Stimulated activated CD8-positive, alpha-beta memory T cell treated with anti-CD3 and anti-CD28 coated beads, Interleukin-7, amount 100 ng/mL, for 24 hours (primary cell): Measurements from ENCODE around the gene TEX22.

ENCODE experiments used
- DNase-seq: peaks from one replicate; pipeline ENCODE4 v3.0.0-alpha.2; 2020; ENCODE audit warnings: low read depth

The TEX22 gene

DNA sequence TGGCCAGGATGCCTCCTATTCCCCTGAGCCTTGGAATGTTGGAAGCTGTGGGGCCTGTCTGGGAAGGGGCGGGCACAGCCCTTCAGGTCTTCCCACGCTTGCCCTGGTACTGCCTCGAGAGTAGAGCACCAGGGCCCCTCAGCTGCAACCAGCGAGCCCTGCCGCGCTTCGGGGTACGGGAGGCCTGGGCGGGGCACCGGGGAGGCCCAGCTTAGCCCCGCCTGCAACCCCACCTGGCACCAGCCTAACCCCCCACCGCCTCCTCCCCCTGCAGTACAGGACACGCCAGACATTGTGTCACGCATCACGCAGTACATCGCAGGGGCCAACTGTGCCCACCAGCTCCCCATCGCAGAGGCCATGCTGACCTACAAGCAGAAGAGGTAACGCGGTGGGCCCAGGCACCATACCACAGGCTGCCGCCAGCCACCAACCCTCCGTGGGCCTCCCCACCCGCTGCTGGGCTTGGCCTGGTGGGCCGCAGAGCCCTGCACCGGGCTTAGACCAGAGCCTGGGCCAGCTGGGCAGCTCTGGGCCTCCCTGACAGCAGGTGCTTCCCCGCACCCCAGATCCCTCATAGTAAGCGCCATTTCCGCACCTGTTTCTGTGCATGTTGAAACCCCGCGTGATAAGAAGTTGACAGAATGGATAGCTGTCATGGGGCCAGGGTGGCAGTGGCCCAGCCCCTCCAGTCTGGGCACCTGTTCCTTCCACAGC is 13.6 kb upstream of the TEX22 start:
- no peak for DNase-seq

DNA sequence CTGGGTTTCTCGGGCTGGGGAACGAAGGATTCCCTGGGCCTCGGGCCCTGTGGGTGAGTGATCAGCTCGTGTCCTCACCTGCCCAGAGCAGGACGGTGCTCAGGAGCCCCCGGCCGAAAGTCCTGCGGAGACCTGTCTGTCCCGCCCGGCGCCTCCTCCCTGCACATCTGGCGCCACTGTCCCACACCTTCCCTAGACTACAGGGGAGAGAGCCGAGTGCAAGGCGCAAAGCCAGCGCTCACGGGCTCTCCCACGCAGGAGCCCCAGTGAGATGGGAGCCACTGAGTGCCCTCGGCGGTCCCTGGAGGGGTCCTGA is 13.1 kb upstream of the TEX22 start:
- no peak for DNase-seq

DNA sequence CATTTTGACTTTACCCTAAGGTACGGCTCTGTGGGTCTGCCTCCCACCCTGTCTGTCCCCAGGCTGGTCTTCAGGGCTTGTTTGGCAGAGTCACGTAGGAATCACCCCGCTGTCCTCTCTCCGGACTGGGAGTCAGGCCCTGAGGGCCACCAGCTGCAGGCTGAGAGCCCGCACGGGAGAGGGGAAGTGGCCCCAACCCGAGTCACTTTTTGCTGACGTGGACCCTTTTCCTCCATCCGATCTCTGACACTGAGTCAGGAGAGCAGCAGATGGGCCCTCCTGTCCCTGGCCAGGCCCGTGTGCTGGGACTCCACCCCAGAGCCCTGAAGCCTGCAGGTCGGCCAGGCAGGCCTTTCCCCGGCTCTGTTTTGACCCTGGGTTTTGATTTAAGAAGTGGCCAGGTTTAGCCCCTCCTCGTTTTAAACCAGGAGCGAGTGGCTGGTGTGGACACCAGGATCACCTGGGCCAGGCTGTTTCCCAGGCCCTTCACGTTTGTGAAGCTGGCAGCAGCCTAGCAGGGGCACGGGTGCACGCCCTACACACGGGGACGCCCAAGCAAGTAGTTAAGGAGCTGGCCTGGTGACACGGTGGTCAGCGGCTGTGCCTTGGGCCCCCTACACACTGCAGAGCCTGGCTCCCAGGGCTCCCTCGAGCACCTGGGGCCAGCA is 12.5 kb upstream of the TEX22 start:
- DNase-seq: no peak

DNA sequence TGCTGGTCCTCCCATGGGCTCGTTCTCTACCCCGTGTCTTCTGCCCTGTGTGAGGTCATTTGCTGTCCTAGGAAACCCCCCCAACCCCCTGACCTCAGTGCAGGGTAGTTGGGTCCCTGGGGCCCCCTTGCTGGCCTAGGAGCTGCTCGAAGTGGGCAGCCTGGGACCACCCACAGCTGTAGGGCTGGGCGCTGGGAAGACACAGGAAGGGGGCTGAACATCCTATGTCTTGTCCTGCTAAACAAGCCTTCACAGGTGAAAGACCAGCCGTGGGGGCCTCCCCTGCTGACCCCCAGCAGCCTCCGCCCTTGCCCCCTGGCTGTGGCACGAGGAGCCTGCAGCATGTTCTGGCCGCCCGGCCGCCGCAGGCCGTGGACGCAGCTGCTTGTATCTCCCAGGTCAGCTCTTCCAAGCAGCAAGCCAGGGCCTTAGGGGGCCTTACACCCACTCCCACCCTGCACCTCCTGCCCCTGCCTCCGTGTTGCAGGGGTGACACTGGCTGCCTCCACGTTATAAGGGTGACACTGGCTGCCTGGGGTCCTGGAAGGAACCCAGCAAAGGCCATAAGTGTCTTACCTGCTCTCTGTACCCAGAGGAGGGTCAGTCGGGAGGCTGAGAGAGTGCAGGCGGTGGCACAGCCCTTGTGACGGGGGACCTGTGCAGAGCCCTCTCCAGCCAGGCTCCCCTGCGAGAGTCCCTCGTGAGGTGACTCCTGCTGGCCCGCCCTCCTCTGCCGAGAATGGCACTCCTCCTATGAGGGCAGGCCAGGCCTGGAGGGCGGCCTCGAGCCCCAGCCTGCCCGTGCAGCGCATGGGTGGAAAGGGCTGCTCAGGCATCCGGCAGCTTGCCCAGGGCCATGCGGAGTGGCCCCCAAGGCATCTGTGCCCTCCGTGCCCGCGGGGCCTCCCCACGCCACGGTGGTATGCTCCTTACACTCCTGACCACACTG is 11.5 kb upstream of the TEX22 start:
- DNase-seq: no peak

DNA sequence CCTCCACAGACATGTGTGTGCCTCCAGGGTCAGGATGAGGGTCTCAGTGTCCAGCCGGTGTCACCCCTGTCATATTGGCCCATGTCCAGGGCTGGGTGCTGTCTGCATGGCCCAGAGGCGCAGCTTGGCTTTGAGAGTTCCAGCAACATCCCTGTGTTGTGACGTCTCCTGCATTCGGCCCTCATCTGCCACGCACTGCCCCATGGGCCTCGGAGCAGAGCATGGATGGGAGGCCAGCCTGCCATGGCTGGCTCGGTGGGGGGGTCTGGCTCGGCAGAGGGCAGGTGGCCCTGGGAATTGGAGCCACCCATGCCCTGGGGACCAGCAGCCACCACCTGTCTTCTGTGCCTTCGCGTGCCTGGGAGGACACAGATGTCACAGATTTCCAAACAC is 10.8 kb upstream of the TEX22 start:
- DNase-seq: no peak

DNA sequence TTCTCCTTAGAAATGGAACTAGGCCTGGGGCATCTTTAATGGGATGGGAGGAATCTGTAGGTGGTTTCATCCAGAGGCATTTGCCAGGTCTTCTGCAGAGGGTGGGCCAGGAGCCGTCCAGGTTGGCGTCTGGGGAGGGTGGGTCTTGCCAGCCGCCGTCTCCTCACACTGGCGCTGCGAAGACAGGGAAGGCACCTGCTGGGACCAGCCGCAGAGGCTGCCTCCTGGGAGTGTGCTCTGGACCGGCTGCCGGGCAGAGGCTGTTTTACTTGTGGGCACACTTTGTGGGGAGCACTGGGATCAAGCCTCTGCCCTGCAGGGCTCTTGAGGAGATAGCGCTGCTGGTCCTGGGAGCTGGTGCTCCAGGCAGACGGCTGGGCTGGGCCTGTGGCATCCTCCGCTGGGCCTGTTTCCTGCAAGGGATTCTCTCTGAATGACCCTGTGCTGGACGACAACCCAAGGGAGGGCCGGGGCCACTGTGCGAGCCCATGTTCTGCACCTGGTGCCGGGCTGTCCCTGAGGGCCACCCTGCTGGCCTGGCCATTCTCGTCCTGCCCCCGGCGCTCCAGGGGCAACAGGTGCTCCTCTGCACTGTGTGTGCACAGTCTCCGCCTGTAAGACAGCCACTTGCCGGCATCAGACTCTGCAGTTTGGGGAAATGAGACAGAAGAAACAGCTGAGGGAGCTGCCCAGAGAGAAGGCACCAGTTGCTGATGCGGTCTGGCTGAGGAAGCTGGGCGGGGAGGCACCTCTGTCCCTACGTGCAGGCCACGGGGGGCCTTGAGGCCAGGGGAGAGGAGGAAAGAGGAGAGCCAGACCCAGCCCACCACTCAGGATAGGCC is 10.0 kb upstream of the TEX22 start:
- DNase-seq: no peak

DNA sequence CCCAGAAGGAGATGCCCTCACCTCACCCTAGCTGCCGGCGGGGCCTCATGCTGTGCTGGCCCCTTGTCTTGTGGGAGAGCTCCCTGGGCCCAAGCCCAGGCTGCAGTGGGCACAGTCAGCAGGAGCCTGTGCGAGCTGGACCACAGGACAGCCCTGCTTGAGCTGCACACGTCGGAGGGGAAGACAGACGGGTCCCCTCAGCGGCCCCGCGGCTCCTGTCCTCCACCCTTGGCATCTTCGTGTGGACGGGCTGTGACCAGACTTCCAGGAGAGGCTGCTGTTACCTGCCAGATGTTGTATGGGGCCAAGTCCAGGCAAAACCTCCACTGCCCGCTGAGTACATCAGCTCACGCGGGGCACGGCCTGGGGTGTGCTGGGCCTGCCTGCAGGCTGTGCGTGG is 9.4 kb upstream of the TEX22 start:
- DNase-seq: no peak

DNA sequence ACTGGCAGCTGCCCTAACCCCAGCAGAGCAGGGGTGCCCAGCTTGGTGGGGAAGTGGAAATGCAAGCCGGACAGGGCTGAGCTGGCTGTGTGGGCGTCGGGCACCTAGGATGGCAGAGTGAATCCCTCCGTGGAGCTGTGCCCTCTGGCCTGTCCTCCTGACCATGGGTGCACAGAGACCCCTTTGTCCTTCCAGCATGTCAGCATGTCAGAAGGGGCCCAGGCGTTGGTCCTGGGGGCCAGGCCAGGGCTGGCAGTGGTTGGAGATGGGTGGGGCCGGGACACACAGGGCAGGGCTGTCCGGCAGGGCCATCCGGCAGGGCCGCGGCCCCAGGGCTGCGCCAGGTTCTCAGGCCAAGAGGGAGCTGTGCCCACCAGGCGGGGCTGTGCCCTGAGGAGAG is 8.8 kb upstream of the TEX22 start:
- no peak for DNase-seq

DNA sequence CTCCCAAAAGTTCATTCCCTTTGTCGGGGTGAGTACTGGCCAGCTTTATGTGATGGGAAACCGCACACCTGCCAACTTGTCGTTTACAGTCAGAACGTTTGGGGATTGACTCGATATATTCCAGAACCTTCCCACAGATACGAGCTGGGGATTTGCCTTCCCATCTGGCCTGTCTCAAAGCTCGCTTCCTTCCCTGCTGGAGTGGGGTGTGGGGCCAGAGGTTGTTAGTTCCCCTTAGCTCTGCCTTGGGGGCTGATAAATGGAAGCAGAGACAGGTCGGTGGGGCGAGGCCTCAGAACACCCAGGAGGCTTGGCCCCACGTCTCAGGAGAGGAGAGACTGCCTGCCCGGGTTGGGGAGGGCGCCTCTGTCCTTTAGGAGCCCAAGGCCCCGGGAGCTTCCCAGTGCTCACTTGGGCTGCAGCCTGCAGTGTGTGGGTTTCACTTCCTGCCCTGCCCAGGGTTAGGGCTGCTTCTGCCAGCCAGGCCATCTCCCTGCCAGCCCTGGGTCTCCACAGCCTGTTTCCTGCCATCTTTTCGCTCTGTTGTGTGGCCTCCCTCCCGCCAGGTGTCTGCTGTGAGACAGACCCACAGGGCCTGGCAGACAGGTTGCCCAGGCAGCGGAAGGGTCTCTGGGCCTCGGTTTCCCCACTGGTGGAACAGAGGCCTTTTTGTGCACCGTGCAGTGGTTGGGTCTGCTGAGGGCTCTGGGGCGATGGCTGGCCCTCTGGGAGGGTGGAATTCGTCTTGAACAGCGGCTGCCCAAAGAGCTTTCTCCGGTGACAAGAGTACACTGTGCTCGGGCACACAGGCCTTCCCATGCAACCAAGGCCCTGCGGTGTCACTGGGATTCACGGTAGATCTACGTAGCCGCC is 8.1 kb upstream of the TEX22 start:
- DNase-seq: no peak

DNA sequence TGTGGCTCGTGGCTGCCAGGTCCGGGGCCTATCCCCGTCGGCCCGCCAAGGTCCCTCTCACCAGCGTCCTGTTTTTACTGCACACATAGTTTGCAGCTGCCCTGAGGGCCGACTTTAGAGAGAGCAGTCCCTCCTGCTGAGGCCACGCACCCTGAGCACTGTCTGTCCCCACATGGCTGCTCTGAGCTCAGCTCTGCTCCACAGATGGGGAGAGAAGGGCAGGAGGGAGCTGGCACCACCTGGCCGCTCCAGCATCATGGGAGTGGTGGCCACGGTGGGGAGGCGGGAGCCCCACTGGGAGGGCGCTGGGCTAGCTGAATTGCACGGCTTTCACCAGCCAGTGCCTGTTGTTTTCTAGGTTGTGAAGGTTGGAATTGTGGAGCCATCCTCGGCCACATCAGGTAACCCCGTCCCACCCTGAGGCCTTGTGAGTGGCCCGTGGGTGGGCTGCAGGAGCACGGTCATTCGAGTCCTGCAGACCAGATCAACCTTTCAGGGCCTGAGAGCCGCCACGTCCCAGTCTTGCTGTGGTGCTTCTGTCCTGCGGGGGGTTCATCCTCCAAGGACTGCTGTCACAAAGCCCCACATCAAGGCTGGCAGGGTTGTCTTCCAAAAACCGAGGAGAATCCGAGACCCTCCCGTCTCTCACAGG is 7.4 kb upstream of the TEX22 start:
- no peak for DNase-seq

DNA sequence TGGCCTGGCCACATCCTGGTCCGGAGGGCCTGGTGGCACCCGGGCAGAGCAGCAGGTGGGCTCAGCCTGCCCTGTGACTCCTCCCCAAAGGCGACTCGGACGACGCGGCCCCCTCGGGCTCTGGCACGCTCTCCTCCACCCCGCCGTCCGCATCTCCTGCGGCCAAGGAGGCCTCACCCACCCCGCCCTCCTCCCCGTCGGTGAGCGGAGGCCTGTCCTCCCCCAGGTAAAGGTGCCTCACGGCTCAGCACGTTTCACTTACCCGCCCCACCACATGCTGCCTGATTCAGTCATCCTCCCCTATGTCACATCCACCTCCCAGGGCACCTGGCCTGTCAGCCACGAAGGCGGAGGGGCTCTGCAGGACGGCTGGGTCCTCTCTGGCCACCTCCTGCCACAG is 6.8 kb upstream of the TEX22 start:
- no peak for DNase-seq

DNA sequence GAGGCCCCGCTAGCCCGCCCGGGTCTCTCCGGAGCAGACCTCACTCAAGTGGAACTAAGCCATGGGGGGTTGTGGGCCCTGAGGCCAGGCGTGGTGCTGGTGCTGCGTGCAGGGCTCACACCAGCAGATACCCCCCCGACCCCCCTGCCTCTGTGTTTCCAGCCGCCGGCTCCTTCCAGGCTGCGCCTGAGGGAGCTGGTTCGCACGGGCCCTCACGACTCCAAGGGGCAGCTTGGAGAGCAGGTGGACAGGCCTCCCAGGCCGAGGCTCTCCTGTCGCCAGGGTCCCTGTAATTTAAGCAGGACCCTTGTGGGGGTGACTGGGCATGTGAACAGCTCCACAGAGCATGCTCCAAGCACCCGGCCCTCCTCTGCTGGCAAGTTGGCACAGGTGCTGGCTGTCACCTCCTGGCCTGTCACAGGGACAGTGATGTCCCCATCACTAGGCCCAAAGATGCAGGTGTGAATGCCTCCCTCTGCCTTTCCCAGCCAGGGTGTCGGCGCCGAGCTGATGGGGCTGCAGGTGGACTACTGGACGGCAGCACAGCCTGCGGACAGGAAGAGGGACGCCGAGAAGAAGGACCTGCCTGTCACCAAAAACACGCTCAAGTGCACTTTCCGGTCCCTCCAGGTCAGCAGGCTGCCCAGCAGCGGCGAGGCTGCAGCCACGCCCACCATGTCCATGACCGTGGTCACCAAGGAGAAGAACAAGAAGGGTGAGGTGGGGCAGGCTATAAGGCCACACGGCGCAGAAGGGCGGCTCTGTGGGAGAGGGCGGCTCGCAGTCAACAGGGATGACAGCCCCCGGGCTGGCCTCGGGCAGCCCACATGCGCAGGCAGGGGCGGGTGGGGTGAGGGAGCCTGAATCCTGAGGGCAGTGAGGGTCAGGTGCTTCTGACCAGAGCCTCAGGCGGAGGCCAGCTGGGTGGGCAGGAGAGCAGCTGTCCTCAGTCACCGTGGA is 5.9 kb upstream of the TEX22 start:
- DNase-seq: no peak

DNA sequence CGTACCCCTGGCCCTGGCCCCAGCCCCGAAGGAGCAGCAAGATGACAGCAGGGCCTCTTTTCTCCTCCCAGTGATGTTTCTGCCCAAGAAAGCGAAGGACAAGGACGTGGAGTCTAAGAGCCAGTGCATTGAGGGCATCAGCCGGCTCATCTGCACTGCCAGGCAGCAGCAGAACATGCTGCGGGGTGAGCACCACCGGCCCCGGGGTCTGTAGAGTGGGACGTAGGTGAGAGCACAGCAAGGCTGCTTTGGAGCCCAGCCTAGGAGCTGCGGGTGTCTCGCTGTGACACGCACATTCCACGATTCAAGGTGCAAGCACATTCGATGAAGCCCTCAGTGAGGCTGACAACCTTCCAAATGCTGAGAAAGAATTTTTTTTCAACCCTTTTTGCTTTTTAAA is 5.2 kb upstream of the TEX22 start:
- DNase-seq: no peak

DNA sequence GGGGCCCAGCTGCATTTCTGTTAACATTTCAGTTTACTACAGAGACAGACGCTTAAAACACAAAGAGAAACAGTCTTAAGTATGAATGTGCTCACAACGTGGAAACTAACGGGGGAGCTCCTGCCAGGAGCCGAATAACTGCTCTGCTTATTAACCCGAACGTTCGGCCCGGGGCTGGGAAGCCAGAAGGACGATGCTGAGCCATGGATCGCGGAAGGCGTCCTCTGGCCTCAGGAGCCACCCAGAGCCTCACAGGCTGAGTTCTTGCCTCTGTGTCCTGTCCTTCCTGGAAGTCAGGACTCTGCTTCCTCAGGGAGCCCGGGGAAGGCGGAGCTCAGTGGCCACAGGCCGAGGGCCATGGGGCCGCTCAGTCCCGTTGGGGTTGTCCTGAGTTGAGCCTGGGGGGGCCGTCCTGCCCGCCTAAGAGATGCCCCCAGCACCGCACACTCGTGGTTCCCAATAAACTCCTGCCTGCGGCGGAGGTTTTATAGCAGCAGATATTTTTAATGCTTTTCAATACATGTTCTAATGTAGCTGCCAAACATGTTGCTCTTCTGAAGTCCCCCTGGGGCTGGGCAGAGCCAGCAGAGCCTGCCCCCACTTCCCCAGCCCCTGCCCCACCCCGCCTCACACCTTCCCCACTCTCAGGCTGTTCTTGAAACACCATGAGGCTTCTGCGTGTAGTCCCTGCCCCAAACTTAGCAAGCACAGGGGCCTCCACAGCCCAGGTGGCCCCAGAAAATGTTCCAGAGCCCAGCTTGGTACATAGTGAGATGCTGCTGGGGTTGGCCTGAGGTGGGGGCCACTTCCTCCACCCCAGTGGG is 3.4 kb upstream of the TEX22 start:
- no peak for DNase-seq

DNA sequence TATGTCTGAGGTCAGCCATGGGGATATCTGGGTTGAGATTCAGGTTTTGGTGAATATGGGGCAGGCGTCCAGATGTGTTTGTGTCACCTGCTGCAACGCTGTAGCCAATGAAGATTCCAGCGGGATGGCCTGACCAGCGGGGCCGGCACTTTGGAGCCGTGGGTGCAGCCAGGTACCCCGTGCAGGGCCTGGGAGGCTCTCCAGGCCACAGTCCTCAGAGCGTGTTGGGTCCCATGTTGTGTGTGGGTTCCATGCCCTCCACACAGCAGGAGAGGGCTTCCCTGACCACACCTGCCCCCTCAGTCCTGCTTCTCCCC is 2.8 kb upstream of the TEX22 start:
- no peak for DNase-seq

DNA sequence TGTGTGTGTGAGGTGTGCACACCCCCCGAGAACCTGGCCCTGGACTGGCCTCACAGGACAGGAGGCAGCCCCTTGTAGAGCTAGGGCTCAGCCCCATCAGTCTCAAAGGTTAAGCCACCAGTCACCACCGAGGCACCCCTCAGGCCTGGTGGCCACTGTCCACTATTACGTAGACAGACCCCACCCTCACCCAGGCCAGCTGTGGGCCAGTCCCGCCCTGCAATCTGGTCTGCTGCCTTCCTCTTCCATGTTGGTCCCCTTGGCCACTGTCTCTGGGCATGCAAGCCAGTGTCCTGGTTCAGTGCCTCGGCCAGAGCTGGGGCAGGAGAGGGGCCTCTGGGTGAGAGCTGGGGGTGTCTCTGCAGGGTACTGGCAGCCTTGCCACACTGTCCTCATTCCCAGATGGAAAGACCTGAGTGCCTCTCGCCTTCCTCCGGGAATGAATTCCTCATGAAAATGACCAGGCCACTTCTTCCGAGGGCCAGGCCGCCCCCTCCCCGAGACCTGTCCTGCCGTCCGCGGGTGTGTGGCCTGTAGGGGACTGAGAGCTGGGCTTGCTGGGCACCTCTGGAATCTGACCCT is 897 bp upstream of the TEX22 start:
- DNase-seq: no peak

DNA sequence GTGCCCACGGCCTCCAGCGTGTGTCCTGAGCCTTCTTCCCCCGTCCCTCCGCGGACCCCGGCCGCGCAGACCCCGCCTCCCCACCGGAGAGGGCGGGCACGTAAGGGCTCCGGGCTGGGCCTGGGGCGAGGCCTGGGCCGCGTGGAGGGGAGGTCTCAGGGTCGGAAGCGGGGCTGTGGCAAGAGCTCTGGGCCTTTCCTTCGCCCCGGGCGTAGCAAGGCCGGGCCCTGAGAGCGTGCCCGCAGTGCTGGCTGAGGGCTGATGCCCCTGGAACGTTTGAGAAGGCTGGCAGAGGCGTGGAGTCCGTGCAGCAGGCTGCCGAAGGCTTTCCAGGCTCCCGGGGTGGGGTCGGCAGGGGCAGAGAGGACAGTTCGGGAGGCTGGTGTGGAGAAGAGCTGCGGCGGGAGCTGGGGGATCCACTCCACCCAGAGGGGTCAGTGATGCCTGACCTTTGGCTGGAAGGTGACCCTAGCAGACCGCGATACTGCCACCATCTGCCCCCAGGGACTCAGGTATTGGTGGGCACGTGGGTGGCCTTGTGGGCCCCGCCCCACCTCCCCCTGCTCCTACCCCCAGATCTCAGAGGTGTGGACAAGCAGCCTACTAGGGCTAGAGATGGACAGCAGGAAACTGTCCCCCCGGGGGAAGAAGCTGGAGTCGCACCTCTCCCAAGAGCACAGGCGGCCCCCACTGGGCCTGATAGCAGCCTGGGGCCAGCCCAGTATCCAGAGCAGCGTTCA is 558 bp downstream of the TEX22 start:
- DNase-seq: no peak

DNA sequence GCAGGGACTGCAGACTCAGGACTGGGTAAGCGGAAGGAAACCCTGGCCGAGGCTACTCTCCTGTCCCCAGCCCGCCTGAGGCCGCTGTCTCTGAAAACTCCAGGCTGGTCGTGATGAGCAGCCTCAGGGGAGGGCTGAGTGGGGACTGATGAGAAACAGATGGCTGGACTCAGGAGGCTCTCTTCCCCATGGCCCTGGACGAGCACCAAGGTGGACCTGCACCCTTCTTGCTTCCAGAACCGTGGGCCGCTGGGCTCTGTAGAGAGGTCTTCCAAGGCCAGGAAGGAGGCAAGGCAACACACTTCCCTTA is 1.1 kb downstream of the TEX22 start:
- no peak for DNase-seq
